DMS53 treated with DMSO at 0.1 percent for 48 hours (cell line): ENCODE results near the gene PCDHB6.
"Not testable (repeated sequence)": the region's sequence is repeated elsewhere in the genome, so short reads cannot be mapped to it uniquely, and the experiment has no call there.

Experiments
- DNase-seq: peaks from one replicate; lab custom pipeline; 2025; ENCODE audit not compliant: unreplicated experiment; lab: John Stamatoyannopoulos, UW

Gene PCDHB6

DNA sequence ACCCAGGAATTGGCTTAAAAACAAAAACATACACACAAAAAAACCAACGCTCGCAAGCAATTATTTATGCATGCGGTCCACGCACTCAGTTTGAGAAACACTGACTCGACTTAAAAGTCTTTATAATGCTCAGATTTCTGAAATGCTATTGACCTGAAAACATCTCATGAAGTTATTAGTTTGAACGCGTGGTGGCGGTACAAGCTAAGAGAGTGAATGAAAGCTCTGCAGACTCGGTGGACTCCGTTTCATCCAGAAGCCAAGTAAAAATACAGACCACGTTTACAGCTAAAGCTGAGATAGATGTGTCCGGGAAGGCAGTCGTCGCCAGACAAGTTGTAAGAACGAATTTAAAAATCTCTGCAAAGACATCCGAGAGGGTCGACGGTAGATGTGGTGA, at the start of gene PCDHB6:
Gene PCDHB6, plus strand, starts transcription at position 246 of the 400 bp plus-strand sequence. CDS start 201 bp downstream, outside the sequence.
- DNase-seq = peak; percentile 19

GRCh38 chr5:141100243-141100805, 49.5 kb upstream of the PCDHB6 start, which contains the start of gene PCDHB3:
TSS of gene PCDHB3 (plus strand) at chr5:141100473. CDS start at chr5:141100650, 177 bp downstream.
- peak; percentile 5 for DNase-seq

GRCh38 chr5:141101059-141101458, 48.8 kb upstream of the PCDHB6 start:
- no peak for DNase-seq

GRCh38 chr5:141102070-141102469, 47.8 kb upstream of the PCDHB6 start:
- not testable (repeated sequence) for DNase-seq

GRCh38 chr5:141102471-141102870, 47.4 kb upstream of the PCDHB6 start:
- DNase-seq = not testable (repeated sequence)

DNA sequence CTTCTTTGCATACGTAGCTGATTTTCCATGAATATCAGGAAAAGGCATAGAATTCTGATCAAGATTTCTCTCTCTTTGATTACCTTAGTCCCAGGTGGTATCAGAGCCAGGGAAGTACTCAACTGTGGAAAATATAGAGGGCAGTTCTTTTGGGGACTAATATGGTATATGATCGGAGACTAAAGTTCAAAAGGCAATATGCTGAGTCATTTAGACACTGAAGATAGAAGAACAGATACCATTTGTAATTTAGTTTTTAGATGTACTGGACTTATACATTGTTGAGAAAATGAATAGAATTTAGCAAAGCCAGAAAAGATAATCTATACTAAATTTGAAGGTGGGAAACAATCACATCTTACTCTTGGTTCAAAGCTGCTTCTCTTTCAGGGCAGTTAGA, 44.5 kb upstream of the PCDHB6 start:
- no peak for DNase-seq

GRCh38 chr5:141119250-141119649, 30.6 kb upstream of the PCDHB6 start:
- no peak for DNase-seq

- no peak for DNase-seq
These were observed 28.3 kb upstream of the PCDHB6 start, which contains the start of gene PCDHB4 for GRCh38 chr5:141121563-141121962. TSS of gene PCDHB4 (plus strand) at chr5:141121818. CDS start at chr5:141121999, 181 bp downstream.

DNA sequence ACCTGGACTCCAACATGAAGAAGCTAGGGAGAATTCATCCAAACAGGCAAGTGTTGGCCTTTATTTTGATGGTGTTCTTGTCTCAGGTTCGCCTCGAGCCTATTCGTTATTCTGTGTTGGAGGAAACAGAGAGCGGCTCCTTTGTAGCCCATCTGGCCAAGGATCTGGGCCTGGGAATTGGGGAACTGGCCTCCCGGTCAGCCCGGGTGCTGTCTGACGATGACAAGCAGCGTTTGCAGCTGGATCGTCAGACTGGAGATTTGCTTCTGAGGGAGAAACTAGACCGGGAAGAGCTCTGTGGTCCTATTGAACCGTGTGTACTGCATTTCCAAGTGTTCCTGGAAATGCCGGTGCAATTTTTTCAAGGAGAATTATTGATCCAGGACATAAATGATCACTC, 27.9 kb upstream of the PCDHB6 start:
- DNase-seq = no peak

GRCh38 chr5:141123396-141124135, 26.3 kb upstream of the PCDHB6 start:
- not testable (repeated sequence) for DNase-seq

- no peak for DNase-seq
These were observed 22.6 kb upstream of the PCDHB6 start for GRCh38 chr5:141127305-141127704.

DNA sequence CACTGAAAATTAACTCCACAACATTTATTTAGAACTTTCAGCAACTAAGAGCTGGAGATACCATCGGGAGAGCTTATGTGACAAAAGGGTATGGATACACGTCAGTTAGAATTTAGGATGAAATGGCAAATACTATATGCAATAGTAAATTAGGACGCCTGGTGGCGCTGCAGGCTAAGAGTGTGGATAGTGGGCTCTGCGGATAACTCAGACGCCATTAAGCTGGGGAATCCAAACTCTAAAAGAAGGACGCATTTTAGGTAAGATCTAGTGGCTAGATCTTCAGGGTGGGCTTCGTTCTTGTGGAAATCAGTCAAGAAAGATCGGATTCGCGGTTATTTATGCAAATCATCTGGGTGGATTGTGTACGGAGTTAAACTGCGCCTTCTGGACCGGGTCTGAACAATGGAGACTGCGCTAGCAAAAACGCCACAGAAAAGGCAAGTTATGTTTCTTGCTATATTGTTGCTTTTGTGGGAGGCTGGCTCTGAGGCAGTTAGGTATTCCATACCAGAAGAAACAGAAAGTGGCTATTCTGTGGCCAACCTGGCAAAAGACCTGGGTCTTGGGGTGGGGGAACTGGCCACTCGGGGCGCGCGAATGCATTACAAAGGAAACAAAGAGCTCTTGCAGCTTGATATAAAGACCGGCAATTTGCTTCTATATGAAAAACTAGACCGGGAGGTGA, 14.7 kb upstream of the PCDHB6 start, which contains the start of gene PCDHB5:
Gene PCDHB5, plus strand, starts transcription at position 177 of the 688 bp plus-strand sequence. Its CDS starts 229 bp downstream, at position 406.
- peak; percentile 18 for DNase-seq

GRCh38 chr5:141135718-141136266, 14.1 kb upstream of the PCDHB6 start:
- no peak for DNase-seq

DNA sequence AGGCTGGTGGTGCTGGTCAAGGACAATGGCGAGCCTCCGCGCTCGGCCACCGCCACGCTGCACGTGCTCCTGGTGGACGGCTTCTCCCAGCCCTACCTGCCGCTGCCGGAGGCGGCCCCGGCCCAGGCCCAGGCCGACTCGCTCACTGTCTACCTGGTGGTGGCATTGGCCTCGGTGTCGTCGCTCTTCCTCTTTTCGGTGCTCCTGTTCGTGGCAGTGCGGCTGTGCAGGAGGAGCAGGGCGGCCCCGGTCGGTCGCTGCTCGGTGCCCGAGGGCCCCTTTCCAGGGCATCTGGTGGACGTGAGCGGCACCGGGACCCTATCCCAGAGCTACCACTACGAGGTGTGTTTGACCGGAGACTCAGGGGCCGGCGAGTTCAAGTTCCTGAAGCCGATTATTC, 12.5 kb upstream of the PCDHB6 start:
- DNase-seq = not testable (repeated sequence)

DNA sequence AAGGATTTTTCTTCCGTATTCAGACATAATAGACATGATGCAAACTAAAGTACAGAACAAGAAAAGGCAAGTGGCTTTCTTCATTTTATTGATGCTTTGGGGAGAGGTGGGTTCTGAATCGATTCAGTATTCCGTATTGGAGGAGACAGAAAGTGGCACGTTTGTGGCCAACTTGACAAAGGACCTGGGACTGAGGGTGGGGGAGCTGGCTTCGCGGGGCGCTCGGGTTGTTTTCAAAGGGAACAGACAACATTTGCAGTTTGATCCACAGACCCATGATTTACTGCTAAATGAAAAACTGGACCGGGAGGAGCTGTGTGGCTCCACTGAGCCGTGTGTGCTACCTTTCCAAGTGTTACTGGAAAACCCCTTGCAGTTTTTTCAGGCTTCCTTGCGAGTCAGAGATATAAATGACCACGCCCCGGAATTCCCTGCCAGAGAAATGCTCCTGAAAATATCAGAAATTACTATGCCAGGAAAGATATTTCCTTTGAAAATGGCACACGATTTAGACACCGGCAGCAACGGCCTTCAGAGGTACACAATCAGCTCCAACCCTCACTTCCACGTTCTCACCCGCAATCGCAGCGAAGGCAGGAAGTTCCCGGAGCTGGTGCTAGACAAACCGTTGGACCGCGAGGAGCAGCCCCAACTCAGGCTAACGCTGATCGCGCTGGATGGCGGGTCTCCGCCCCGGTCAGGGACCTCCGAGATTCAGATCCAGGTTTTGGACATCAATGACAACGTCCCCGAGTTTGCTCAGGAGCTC, 551 bp downstream of the PCDHB6 start:
- DNase-seq = no peak

- DNase-seq = no peak
These were observed 1.1 kb downstream of the PCDHB6 start for GRCh38 chr5:141150993-141151325.

DNA sequence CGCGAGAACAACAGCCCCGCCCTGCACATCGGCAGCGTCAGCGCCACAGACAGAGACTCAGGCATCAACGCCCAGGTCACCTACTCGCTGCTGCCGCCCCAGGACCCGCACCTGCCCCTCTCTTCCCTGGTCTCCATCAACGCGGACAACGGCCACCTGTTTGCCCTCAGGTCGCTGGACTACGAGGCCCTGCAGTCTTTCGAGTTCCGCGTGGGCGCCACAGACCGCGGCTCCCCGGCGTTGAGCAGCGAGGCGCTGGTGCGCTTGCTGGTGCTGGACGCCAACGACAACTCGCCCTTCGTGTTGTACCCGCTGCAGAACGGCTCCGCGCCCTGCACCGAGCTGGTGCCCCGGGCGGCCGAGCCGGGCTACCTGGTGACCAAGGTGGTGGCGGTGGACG, 1.8 kb downstream of the PCDHB6 start:
- DNase-seq = not testable (repeated sequence)

DNA sequence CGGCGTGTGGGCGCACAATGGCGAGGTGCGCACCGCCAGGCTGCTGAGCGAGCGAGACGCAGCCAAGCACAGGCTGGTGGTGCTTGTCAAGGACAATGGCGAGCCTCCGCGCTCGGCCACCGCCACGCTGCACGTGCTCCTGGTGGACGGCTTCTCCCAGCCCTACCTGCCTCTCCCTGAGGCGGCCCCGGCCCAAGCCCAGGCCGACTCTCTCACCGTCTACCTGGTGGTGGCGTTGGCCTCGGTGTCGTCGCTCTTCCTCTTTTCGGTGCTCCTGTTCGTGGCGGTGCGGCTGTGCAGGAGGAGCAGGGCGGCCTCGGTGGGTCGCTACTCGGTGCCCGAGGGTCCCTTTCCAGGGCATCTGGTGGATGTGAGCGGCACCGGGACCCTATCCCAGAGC, 2.2 kb downstream of the PCDHB6 start:
- DNase-seq = not testable (repeated sequence)

GRCh38 chr5:141155540-141156374, 5.9 kb downstream of the PCDHB6 start:
- no peak for DNase-seq

GRCh38 chr5:141157356-141157755, 7.5 kb downstream of the PCDHB6 start:
- DNase-seq = not testable (repeated sequence)
